HS-5 (cell line): Measurements from ENCODE around the gene POLR2L.

ENCODE experiments used
- DNase-seq: peaks from one replicate; pipeline ENCODE4 v3.0.0-alpha.2; 2012; ENCODE audit warnings: low read depth

POLR2L gene

DNA sequence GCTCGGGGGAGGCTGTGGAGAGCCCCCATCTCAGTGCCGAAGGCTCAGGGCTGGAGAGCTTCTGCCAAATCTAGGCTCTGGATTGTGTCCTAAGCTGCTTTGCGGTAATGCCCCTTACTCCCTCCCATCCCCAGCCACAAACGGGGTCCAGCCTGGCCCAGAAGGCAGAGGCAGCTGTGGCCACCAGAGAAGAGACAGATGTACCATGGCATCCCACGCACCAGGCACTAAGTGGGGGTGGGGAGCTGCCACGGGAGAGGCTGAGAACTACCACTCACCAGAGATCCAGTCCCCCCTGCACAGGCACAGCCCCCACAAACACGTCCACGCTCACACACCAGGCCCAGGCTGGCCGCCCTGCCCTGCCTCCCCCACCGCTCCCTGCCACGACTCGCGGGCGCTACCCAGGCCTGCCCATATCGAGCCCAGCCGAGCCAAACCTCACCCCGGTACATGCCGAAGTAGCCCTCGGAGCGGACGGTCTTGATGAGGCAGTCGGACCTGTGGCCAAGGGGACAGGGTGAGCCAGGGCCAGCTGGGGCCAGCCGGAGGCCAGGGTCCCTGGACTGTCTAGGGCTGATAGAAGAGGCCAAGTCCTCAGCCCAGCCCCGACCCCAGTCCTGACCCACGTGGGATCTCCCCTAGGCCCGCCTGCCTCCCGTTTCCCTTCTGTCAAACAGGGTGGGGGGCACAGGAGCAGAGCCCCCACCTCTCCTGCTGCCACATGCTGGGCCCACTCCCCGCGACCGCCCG lies 48.1 kb downstream of the POLR2L start:
- DNase-seq: no peak

GRCh38 chr11:793556-793955 lies 48.8 kb downstream of the POLR2L start:
- DNase-seq: no peak

GRCh38 chr11:792873-793272 lies 49.5 kb downstream of the POLR2L start:
- DNase-seq: no peak

GRCh38 chr11:792535-792821 lies 49.9 kb downstream of the POLR2L start:
- no peak for DNase-seq

DNA sequence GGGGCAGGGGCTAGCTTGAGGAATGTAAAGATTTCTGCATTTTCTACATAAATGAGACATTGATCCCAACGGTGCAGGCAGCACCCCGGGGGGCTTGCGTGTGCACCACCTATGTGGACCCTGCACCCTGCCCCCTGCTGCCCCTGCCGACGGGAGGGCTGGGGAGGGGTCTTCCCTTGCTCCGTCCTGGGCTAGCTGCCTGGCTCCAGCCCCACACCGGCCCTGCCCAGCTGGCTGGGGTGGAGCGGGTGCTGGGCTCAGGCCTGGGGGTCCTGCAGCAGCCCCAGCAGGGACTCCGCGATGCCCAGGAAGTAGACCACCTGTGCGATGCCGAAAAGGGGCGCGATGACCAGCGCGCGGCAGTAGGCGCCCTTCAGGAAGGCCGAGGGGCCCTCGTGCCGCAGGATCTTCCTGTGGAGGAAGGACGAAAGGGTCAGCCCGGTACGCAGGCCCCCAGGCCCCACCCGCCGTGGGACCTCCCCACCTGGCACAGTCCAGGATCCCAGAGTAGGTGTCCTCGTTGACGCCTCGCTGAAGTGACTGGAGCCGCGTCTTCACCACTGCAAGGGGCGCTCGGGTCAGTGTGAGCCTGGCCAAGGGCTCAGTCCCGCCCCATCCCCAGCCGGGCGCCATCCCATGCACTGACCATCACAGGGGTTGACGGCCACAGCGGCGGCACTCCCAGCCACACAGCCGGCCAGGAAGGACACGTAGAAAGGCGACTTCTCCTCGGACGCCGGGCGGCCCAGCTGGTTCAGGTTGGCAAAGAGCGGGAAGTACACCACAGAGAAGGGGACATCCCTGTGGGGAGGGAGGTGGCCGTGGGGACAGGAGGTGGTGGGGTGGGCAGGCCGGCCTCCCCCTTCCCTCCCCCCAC lies 50.4 kb downstream of the POLR2L start:
- no peak for DNase-seq

DNA sequence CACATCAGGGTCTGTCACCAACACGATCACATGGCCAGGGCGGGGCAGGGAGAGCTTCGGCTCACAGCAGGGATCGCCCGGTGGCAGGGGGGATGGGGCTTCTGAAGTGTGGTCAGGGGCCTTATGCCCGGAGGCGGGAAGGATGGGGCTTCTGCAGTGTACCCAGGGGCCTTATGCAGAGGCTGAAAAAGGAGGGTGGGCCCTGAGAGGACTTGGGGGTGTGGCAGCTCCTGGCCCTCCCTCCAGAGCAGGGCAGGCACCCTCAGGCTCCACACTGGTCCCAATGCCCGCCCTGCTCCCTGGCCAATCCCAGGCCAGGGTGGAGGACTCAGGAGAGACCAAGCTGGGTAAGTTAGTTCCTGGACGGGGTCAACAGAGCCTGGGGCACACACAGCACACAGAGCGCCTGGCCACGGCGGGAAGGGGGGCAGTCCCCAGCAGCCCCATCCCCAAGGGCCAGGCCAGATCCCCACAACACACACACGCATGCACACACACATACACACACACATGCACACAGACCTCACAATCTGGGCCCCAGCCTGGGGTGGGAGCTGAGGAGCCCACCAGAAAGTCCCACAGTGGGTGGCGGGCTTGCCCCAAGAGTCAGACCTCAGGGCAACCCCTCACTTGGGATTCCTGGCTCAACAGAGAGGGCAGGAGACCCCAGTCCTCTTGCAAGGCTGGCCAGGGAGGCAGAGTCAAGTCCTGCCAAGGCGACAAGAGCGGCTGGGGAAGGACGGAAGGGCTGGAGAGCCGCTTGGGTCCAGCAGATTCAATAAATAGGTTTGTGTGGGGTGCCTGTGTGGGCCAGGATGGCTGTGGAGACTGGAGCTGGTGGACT lies 51.4 kb downstream of the POLR2L start:
- DNase-seq: no peak

GRCh38 chr11:789943-790342 lies 52.4 kb downstream of the POLR2L start, which contains the start of gene CEND1:
Gene CEND1, minus strand, starts transcription at chr11:790090. Its CDS starts 1,514 bp downstream, at chr11:788576.
- no peak for DNase-seq
